Mesendoderm (in vitro differentiated cells): Measurements from ENCODE around the gene XRRA1.
"Not testable (repeated sequence)": the region's sequence is repeated elsewhere in the genome, so short reads cannot be mapped to it uniquely, and the experiment has no call there.

Experiments used
- DNase-seq: peaks from one replicate; pipeline ENCODE4 v3.0.0; 2013
- H2AK5ac ChIP-seq: 2 replicates; pipeline ENCODE4 v1.6.1; 2013; ENCODE audit warnings: low read length, inconsistent platforms
- H2BK120ac ChIP-seq: 2 replicates; pipeline ENCODE4 v1.6.1; 2013; ENCODE audit warnings: low read depth, mild to moderate bottlenecking, low read length, moderate library complexity, mixed read lengths
- H2BK15ac ChIP-seq: replicated peaks from 2 replicates; pipeline ENCODE4 v1.6.1; 2013; ENCODE audit warnings: low read depth, mild to moderate bottlenecking, moderate library complexity
- H2BK5ac ChIP-seq: 2 replicates; pipeline ENCODE4 v1.6.1; 2013; ENCODE audit warnings: low read length, inconsistent platforms
- H3K18ac ChIP-seq: 2 replicates; pipeline ENCODE4 v1.6.1; 2013; ENCODE audit warnings: mild to moderate bottlenecking, low read length, mixed read lengths
- H3K23ac ChIP-seq: one replicate; pipeline ENCODE4 v1.6.1; 2013; ENCODE audit warnings: low read length
- H3K27ac ChIP-seq: 2 replicates; pipeline ENCODE4 v1.5.1; 2013; ENCODE audit warnings: low read depth, mild to moderate bottlenecking, inconsistent platforms, low read length, moderate library complexity
- H3K27me3 ChIP-seq: 2 replicates; pipeline ENCODE4 v1.6.1; 2013; ENCODE audit warnings: low read length, control low read depth, mild to moderate bottlenecking, inconsistent platforms; ENCODE audit not compliant: insufficient read depth, poor library complexity
- H3K36me3 ChIP-seq: 2 replicates; pipeline ENCODE4 v1.6.1; 2013; ENCODE audit warnings: low read length, inconsistent platforms; ENCODE audit not compliant: control insufficient read depth, insufficient read depth
- H3K4ac ChIP-seq: one replicate; pipeline ENCODE4 v1.6.1; 2013; ENCODE audit warnings: low read depth, mild to moderate bottlenecking, low read length, moderate library complexity
- H3K4me1 ChIP-seq: 2 replicates; pipeline ENCODE4 v1.6.1; 2013; ENCODE audit warnings: low read depth, low read length, inconsistent platforms; ENCODE audit not compliant: control insufficient read depth
- H3K4me2 ChIP-seq: 2 replicates; pipeline ENCODE4 v1.6.1; 2013; ENCODE audit warnings: low read length
- H3K4me3 ChIP-seq: 2 replicates; pipeline ENCODE4 v1.5.1; 2013; ENCODE audit warnings: mild to moderate bottlenecking, low read length
- H3K56ac ChIP-seq: one replicate; pipeline ENCODE4 v1.6.1; 2013; ENCODE audit warnings: low read length
- H3K79me1 ChIP-seq: 2 replicates; pipeline ENCODE4 v1.6.1; 2013; ENCODE audit warnings: low read length, inconsistent platforms
- H3K79me2 ChIP-seq: 2 replicates; pipeline ENCODE4 v1.6.1; 2013; ENCODE audit warnings: mild to moderate bottlenecking, low read length; ENCODE audit not compliant: control insufficient read depth, insufficient read depth
- H3K9ac ChIP-seq: 2 replicates; pipeline ENCODE4 v1.6.1; 2013; ENCODE audit warnings: low read length, inconsistent platforms
- H4K5ac ChIP-seq: one replicate; pipeline ENCODE4 v1.6.1; 2013; ENCODE audit warnings: low read length
- H4K8ac ChIP-seq: one replicate; pipeline ENCODE4 v1.6.1; 2013; ENCODE audit warnings: low read depth, mild to moderate bottlenecking, control low read depth, low read length, moderate library complexity
- WGBS: extraction: QIAGEN DNeasy Blood & Tissue Kit; methylation state at CpG from one replicate; pipeline ENCODE4 v1.1.7; 2013; ENCODE audit warnings: low lambda C conversion rate, missing lambda C conversion rate; ENCODE audit not compliant: insufficient coverage; ENCODE audit errors: extremely low coverage; 5-methylcytosine and 5-hydroxymethylcytosine counted together

The XRRA1 gene

DNA sequence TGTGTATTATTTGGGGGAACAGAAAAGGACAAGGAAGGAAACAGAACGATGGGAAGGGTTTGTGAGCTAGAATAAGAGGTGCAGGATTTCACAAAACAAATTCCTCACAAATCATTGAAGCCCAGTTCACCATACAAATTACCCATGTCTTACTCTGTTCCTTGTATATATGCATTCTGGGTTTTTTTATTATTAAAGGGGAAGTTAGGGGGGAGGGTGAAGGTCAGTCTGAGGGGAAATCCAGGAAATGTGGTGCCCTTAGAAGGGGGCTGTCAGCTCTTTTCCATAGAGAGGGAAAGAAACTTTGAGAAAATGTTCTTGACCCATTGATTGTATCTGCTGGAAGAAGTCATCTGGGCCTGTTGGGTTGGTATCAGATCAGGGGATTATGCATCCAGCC, 109.4 kb downstream of the XRRA1 start:
- Histone ChIP-seq H3K36me3 (peaks cover 7% of the 10 kb centered on the region), H2BK5ac (no peak overlapping the region), H3K4me3 (no peak overlapping the region), H3K27ac (no peak overlapping the region), H2BK15ac (no peak overlapping the region), H3K18ac (no peak overlapping the region), H3K27me3 (no peaks in the 10 kb centered on the region), H3K56ac (no peak overlapping the region), H3K9ac (no peak overlapping the region), H3K79me1 (no peaks in the 10 kb centered on the region), H3K79me2 (no peaks in the 10 kb centered on the region), H4K5ac (no peak overlapping the region), H3K4me1 (no peaks in the 10 kb centered on the region), H3K4me2 (no peak overlapping the region), H2AK5ac (no peak overlapping the region), H4K8ac (no peak overlapping the region), H2BK120ac (no peak overlapping the region), H3K23ac (no peak overlapping the region), H3K4ac (no peak overlapping the region)
- DNase-seq: no peak
- WGBS: no CpG with 5 or more reads among the region's 1 CpG

DNA sequence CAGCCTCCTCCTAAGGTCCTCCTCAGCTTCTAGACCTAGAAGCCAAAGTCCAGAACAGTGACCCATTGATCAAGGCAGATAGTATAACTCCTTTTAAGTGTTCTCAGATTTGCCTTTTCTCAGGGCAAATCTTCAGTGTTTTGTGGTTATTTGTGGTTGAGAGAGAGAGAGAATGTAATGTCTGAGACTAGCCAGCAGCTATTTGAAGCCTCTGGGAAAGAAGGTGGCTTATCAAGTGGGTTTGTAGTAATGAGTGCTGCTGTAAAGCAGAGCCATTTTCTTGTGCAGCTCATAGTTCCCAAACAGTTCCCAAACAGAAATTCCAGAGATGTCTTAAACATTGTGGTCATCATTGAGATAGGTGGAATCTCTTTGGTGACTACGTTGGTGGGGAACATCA, 110.7 kb downstream of the XRRA1 start:
- WGBS: no CpG with 5 or more reads among the region's 1 CpG
- no peak for DNase-seq
- Histone ChIP-seq H3K79me1 (no peaks in the 10 kb centered on the region), H3K4me3 (no peak overlapping the region), H3K4ac (no peak overlapping the region), H3K36me3 (peaks cover 4% of the 10 kb centered on the region), H3K56ac (no peak overlapping the region), H3K9ac (no peak overlapping the region), H2BK120ac (no peak overlapping the region), H3K27me3 (no peaks in the 10 kb centered on the region), H3K18ac (no peak overlapping the region), H3K4me1 (no peaks in the 10 kb centered on the region), H3K4me2 (no peak overlapping the region), H3K23ac (no peak overlapping the region), H2BK15ac (no peak overlapping the region), H2AK5ac (no peak overlapping the region), H2BK5ac (no peak overlapping the region), H3K79me2 (no peaks in the 10 kb centered on the region), H3K27ac (no peak overlapping the region), H4K5ac (no peak overlapping the region), H4K8ac (no peak overlapping the region)

DNA sequence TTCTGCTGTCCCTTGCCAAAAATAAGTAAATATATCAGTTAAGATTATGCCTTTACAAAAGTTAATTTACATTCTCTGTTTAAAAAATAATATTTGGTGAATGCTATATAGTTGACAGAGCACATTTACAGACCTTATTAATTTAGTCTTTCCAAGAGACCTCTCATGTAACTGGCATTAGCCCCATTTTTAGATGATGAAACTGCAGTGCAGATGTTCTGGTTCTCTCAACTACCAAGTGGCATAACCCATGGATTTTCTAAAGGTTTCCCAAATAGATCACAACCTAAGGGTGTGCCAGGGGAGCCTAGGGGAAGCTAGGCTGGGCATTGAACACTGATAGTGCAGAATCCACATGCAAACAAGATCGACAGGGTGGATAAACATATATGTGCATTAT, 111.7 kb downstream of the XRRA1 start:
- Histone ChIP-seq H3K56ac (no peak overlapping the region), H3K4ac (no peak overlapping the region), H3K9ac (no peak overlapping the region), H3K79me1 (no peaks in the 10 kb centered on the region), H3K27me3 (no peaks in the 10 kb centered on the region), H3K4me3 (no peak overlapping the region), H3K23ac (no peak overlapping the region), H3K4me1 (no peaks in the 10 kb centered on the region), H4K8ac (no peak overlapping the region), H3K27ac (no peak overlapping the region), H3K4me2 (no peak overlapping the region), H4K5ac (no peak overlapping the region), H3K18ac (no peak overlapping the region), H2BK120ac (no peak overlapping the region), H3K36me3 (peaks cover 4% of the 10 kb centered on the region), H2BK5ac (no peak overlapping the region), H2AK5ac (no peak overlapping the region), H2BK15ac (no peak overlapping the region), H3K79me2 (no peaks in the 10 kb centered on the region)
- WGBS: no CpG with 5 or more reads among the region's 1 CpG
- DNase-seq: no peak

DNA sequence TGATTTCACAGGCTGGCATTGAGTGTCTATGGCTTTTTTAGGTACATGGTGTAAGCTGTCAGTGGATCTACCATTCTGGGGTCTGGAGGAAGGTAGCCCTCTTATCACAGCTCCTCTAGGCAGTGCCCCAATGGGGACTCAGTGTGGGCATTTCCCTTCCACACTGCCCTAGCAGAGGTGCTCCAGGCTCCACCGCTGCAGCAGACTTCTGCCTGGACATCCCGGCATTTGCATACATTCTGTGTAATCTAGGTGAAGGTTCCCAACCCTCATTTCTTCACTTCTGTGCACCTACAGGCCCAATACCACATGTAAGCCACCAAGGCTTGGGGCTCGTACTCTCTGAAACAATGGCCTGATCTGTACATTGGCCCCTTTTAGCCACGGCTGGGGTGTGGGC, 122.0 kb downstream of the XRRA1 start:
- Histone ChIP-seq H3K36me3 (no peaks in the 10 kb centered on the region), H3K23ac (no peak overlapping the region), H3K27ac (no peak overlapping the region), H3K56ac (no peak overlapping the region), H3K79me2 (no peaks in the 10 kb centered on the region), H2AK5ac (no peak overlapping the region), H3K18ac (no peak overlapping the region), H3K27me3 (no peaks in the 10 kb centered on the region), H4K8ac (no peak overlapping the region), H2BK5ac (no peak overlapping the region), H3K4me3 (no peak overlapping the region), H2BK15ac (no peak overlapping the region), H3K4me1 (no peaks in the 10 kb centered on the region), H3K4me2 (no peak overlapping the region), H2BK120ac (no peak overlapping the region), H3K9ac (no peak overlapping the region), H3K4ac (no peak overlapping the region), H3K79me1 (peaks cover 2% of the 10 kb centered on the region), H4K5ac (no peak overlapping the region)
- DNase-seq: peak; percentile 33
- WGBS: no CpG with 5 or more reads among the region's 4 CpGs

DNA sequence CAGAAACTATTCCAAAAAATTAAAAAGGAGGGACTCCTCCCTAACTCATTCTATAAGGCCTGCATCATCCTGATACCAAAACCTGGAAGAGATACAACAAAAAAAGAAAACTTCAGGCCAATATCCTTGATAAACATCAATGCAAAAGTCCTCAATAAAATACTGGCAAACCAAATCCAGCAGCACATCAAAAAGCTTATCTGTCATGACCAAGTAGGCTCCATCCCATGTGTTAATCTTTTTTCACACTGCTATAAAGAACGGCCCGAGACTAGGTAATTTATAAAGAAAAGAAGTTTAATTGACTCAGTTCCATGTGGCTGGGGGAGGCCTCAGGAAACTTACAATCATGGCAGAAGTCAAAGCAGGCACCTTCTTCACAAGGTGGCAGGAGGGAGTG, 123.3 kb downstream of the XRRA1 start:
- H4K8ac ChIP-seq, H3K23ac ChIP-seq, H3K4me2 ChIP-seq, H2BK5ac ChIP-seq, H3K27ac ChIP-seq, H3K18ac ChIP-seq, H3K36me3 ChIP-seq, H3K4me1 ChIP-seq, H3K4me3 ChIP-seq, H3K79me1 ChIP-seq, H2AK5ac ChIP-seq, H3K9ac ChIP-seq, DNase-seq, H3K79me2 ChIP-seq, H3K56ac ChIP-seq, H4K5ac ChIP-seq, H3K4ac ChIP-seq, H2BK15ac ChIP-seq, H2BK120ac ChIP-seq, H3K27me3 ChIP-seq: not testable (repeated sequence)
- no CpG with 5 or more reads among the region's 2 CpGs for WGBS

DNA sequence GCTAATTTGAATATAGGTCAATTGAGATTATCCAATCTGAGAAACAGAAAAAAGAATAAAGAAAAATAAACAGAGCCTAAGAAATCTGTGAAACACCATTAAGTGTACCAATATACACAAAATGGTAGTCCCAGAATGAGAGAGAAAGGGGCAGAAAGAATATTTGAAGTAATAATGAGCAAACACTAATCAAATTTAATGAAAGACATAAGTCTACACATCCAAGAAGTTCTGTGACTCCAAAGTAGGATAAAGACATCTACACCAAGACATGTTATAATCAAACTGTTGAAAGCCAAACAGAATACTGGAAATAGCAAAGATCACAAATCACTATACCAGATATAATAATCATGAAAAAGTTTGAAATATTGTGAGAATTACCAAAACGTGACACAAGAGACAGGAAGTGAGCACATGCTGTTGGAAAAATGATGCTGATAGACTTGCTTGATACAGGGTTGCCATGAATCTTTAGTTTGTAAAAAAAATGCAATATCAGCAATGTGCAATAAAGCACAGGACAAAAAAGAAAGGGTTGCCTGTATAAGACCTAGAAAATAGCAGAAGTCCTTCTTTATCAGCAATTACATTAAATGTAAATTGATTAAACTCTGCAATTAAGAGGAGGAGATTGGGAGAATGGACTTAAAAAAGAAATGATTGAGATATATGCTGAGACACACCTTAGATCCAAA, 124.5 kb downstream of the XRRA1 start:
- no peak overlapping the region for H3K56ac ChIP-seq
- no peak overlapping the region for H3K23ac ChIP-seq
- no peak overlapping the region for H4K5ac ChIP-seq
- H3K27me3 ChIP-seq: no peaks in the 10 kb centered on the region
- no peak overlapping the region for H2BK120ac ChIP-seq
- H2AK5ac ChIP-seq: no peak overlapping the region
- no peak overlapping the region for H4K8ac ChIP-seq
- no peaks in the 10 kb centered on the region for H3K79me2 ChIP-seq
- H3K4me2 ChIP-seq: no peak overlapping the region
- no peak for DNase-seq
- WGBS: no CpG with 5 or more reads among the region's 1 CpG
- no peaks in the 10 kb centered on the region for H3K36me3 ChIP-seq
- H3K4me3 ChIP-seq: no peak overlapping the region
- H2BK5ac ChIP-seq: no peak overlapping the region
- no peak overlapping the region for H3K18ac ChIP-seq
- no peak overlapping the region for H3K27ac ChIP-seq
- H2BK15ac ChIP-seq: no peak overlapping the region
- no peak overlapping the region for H3K4ac ChIP-seq
- peaks cover 3% of the 10 kb centered on the region for H3K4me1 ChIP-seq
- H3K9ac ChIP-seq: no peak overlapping the region
- H3K79me1 ChIP-seq: peaks cover 2% of the 10 kb centered on the region
